Measurements from ENCODE around the gene NDOR1.

NDOR1 gene

GRCh38 chr9:137195525-137196220, 9.8 kb upstream of the NDOR1 start:
- FAIRE-seq: no peak

DNA sequence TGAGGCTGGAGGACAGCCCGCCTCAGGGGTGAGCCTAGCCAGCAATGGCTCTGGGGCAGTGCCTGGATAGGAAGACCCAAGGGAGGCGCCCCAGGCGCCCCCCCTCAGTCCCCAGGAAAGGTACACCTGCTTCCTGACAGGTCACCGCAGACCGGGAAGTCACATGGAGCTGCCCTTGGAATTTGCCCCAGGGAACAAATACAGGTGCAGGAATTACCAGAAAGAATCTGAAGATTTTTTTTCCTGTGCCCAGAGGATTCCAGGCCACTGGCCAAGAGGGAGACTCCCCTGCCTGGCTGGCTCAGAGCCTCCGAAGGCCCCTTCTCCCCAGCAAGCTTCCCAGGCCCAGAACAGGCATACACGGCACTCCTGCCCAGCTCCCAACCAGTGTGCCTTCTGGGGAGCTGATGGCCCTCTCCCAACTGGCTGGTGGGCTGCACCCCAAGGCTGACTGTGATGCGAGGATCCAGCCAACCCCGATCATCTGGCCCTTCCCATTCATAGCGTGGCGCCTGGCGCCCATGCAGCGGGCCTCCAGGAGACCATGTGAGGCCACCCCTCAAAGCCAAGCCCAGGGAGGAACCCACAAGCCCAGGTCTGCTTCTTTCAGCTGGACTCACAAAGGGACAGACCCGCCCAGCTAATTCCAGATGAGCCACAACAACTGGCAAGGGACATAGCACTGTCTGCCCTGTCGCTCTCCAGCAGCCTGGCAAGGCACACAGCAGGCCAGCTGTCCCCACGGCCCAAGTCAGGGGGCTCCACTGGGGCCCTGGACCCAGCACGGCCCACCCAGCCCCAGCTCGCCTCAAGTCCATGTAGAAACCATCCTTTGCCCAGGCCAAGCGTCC, 7.2 kb upstream of the NDOR1 start:
- no peak for DNase-seq (ENCODE audit: extremely low spot score, insufficient read length, low read depth)
- no peak for FAIRE-seq

More at GRCh38 chr9:137195525-137196220, 9.8 kb upstream of the NDOR1 start:
- DNase-seq (ENCODE audit: extremely low spot score, insufficient read length, low read depth): no peak

DNA sequence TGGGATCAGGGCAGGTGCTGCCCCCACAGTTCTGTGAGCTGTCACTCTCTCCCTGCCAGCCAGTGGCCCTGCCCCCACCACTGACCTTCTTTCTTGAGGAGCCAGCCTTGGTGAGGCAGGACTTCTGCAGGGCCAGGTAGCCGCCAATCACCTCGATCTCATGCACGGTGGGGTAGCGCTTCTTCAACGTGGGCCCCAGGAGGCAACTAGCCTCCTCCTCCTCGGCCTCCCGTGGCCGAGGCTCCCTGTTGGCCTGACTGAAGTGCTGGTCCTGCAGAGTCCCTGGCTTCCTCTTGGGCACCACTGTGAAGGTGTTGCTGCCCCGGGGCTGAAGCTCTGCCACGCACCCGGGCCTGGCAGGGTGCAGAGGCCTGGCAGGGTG, 6.6 kb upstream of the NDOR1 start:
- no peak for DNase-seq (ENCODE audit: extremely low spot score, insufficient read length, low read depth)
- no peak for FAIRE-seq

DNA sequence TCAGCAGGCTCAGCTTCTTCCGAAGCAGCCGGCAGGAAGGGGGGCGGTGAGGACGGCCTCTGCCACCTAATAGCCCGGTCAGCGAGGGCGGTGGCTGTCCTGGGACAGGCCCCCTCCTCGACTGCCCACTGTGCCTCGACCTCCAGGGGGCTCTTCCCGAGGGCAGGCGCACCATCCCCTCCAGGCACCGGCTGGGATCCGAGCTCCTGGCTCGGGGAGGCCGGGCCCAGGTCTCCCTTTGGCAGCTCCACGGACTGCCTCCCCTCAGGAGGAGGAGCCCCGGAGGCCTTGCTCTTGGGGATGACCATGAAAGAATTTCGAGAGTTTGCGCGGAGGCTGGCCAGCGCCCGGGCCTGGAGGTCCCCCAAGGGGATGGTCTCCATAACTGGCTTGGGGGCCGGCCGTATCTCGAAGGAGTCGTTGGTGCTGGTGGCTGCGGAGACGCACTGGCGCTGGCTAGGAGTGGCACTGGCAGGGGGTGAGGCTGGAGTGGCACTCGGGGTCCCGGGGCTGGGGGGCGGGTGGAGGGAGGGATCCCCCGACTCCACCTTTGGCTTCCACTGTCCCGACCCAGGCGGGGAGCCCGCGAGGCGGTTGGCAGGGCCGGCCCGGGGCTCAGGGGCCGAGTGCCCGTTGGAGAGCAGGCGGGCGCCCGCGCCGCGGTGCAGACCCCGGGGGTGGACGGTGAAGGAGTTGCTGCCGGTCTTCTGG, 5.9 kb upstream of the NDOR1 start:
- DNase-seq (ENCODE audit: extremely low spot score, insufficient read length, low read depth): no peak
- FAIRE-seq: no peak

DNA sequence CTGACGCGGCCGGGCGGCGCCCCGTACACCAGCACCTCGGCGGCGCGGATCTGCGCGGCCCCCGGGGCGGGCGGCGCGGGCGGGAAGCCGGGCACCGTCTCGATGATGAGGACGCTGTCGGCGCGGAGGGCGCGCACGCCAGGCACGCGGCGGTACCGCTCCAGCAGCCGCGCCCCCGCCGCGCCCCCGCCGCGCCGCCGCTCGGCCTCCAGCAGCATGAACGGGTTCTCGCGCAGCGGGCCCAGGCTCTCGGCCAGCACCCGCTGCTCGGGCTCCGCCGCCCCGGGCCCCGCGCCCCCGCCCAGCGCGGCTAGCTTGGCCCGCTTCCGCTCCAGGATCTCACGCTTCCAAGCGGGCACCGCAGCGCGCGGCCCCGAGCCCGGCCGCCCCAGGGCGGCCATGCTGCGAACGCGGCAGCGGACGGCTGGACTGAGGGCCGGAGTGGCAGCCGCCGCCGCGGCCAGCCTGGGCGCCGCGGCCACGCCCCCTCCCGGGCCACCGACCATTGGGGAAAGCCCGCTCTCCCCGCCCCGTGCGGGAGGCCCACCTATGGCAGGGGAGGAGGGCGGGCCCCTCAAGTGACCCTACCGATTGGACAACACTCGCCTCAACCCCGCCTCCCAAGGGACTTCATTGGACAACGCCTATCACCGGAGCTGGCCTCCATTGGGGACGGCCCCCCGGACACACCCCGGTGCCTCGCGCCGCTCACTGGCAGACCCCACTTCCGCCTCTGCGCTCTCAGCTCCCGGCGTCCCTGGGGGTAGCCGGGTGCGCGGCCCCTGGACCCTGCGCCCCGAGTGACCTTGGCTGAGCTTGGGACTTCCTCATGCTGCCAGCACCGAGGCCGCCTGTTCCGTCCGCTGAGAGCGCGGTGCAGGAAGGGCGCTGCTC, 4.9 kb upstream of the NDOR1 start, which contains the start of gene TPRN:
Gene TPRN (minus strand): TSS at position 431 of the 894 bp plus-strand sequence. CDS start 30 bp downstream, at position 401.
- DNase-seq (ENCODE audit: extremely low spot score, insufficient read length, low read depth): peak; percentile 100
- peak; percentile 100 for FAIRE-seq

- no peak for FAIRE-seq
- no peak for DNase-seq (ENCODE audit: extremely low spot score, insufficient read length, low read depth)
Observed at GRCh38 chr9:137201205-137201868, 4.2 kb upstream of the NDOR1 start.

GRCh38 chr9:137202966-137203365, 2.5 kb upstream of the NDOR1 start:
- DNase-seq (ENCODE audit: extremely low spot score, insufficient read length, low read depth) (no peak), FAIRE-seq (no peak)

- FAIRE-seq: no peak
Observed at GRCh38 chr9:137204731-137205125, 772 bp upstream of the NDOR1 start.

GRCh38 chr9:137206602-137207001, 1.1 kb downstream of the NDOR1 start:
- FAIRE-seq: no peak

More at GRCh38 chr9:137204731-137205125, 772 bp upstream of the NDOR1 start:
- DNase-seq (ENCODE audit: extremely low spot score, insufficient read length, low read depth): no peak

DNA sequence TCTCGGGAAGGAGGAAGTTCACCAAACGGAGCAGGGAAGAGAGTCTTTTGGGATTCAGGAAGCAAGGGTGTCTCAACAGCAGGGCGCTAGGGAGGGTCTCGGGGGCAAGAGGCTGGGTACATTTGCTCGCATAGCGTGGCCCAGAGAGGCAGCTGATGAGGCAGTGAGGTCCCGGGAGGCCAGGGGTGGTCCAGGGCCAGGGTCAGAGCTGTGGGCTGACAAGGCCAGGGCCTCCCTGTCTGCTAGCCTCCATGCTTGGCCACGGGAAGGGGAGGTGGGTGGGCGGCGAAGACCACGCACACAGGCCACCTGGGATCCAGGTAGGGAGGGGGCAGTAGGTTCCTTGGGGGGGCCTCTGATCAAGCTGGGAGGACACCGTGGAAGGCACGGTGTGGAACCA, 6.0 kb downstream of the NDOR1 start:
- DNase-seq (ENCODE audit: extremely low spot score, insufficient read length, low read depth): no peak
- no peak for FAIRE-seq

More at GRCh38 chr9:137206602-137207001, 1.1 kb downstream of the NDOR1 start:
- no peak for DNase-seq (ENCODE audit: extremely low spot score, insufficient read length, low read depth)

- no peak for FAIRE-seq
- DNase-seq (ENCODE audit: extremely low spot score, insufficient read length, low read depth): no peak
Observed at GRCh38 chr9:137212520-137212919, 7.0 kb downstream of the NDOR1 start.

- no peak for FAIRE-seq
Observed at GRCh38 chr9:137213160-137214060, 7.9 kb downstream of the NDOR1 start.

GRCh38 chr9:137214620-137215019, 9.1 kb downstream of the NDOR1 start:
- DNase-seq (ENCODE audit: extremely low spot score, insufficient read length, low read depth): no peak
- no peak for FAIRE-seq

More at GRCh38 chr9:137213160-137214060, 7.9 kb downstream of the NDOR1 start:
- DNase-seq (ENCODE audit: extremely low spot score, insufficient read length, low read depth): no peak

- DNase-seq (ENCODE audit: extremely low spot score, insufficient read length, low read depth) (no peak), FAIRE-seq (no peak)
Observed at GRCh38 chr9:137215196-137215986, 9.9 kb downstream of the NDOR1 start.

GRCh38 chr9:137216188-137216965, 10.9 kb downstream of the NDOR1 start:
- FAIRE-seq (no peak), DNase-seq (ENCODE audit: extremely low spot score, insufficient read length, low read depth) (no peak)
